GM19035 (cell line): ENCODE measurements around the gene ST8SIA5.

Experiments used
- ATAC-seq: cut with Tn5 transposase; IDR thresholded peaks from one replicate; pipeline ENCODE4 v1.9.1; 2021; ENCODE audit not compliant: unreplicated experiment

Gene ST8SIA5

DNA sequence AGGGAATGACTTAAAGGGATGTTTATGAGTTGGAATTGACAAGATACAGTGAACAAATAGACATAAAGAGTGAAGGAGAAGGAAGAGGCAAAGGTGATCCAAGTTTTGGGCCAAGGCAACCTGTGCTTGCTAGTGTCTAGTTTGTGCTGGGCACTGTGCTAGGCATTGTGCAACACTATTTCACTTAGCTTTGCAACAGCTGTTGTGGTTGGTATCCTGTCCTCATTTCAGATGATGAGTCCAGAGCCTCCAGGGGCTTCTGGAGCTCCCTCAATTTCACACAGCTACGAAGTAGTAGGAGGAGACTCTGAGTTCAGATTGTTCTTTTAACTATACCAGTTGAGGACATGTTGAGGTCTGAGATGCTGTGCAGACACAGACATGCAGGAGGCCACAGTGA is 81.7 kb downstream of the ST8SIA5 start:
- no peak for ATAC-seq

DNA sequence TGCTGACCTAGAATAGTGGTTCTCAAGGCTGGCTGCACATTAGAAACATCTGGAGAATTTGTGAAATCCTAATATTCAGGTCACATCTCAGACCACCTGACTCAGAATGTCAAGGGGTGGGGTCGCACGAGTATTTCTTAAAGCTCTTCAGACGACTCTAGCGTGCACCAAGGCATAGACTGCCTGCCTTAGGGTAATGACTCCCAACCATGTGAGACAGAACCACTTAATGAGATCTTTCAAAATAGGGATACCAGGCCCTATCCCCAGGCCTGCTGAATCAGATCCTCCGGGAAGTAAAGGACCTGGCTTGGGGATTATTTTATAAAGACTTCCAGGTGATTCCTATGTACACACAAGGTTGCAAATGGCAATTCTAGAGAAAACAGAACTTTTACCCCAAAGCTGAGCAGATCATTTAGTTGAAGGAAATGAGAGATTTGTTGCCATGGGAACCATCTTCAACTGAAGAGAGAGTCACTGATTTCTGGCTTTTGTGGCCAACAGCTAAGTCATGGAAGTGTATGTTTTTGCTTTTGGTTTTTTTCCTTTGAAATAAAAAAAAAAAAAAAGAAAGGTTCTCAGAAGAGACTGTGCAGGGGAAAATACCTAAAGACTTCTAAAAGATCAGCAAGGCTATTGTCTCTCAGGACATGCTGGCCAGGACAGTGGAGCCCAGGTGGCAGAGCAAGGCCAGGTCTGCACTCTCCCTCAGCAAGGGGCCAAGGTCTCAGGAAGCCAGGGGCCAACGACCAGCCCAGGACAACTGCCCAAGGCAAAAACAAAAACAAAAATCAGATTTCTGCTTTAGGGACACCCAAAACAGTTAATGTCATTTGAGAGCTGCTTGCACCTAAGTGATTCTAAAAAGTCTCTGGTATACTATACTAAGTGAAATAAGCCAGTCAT is 84.5 kb downstream of the ST8SIA5 start:
- ATAC-seq = no peak

DNA sequence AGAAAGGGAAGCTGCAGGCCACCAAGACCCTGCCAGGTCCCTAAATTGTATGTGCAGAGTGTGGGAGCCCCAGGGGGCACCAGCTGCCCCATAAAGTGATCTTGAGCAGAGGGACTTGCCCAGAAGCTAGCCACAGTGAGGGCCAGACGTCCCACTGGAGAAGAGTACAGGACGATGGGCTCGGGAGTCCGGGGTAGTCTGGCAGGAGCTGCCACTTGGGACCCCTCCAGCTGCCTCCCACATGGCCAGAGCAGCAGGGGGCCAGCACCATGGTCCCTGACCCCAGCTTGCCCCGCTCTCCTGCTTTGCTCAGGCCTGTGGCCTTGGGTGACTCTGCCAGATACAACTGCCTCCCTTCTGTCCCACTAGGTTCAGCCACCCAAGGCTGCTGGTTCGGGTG is 88.2 kb downstream of the ST8SIA5 start:
- no peak for ATAC-seq

DNA sequence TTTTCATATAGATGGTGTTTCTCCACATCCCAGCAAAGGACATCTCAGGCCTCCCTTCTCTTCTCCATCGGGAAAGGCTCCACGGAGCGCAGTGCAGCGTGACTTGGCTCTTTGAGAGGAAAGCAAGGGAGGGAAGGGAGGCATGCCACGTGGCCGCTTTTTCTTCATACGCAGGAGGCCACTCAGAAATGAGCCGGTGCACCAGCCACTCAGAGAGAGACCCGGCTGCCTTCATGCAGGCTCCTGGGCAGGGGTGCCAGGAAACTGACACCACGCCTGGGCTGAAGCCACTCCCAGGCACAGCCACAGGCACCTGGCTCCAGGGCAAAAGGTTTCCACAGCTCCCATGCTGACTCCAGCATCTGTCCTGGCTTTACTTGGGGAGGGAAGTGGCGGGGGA is 88.7 kb downstream of the ST8SIA5 start:
- no peak for ATAC-seq

DNA sequence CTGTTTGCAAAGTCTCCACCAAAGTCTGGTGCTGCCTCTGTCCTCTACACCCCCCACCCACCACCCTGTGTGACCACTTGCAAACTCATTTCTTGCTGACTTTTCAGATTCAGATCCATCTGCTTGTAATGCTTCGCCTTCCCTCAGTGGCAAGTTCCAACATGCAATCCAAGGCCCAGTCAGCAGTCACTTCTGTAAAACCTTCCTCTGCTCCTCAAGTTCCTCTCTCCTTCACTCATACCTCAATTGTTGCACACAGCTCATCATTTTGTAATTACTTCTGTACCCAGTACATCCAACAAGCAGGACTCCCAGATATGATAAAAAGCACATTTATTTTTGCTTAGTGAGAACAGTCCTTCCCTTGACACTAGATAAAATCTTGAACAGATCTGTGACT is 93.3 kb downstream of the ST8SIA5 start:
- no peak for ATAC-seq

DNA sequence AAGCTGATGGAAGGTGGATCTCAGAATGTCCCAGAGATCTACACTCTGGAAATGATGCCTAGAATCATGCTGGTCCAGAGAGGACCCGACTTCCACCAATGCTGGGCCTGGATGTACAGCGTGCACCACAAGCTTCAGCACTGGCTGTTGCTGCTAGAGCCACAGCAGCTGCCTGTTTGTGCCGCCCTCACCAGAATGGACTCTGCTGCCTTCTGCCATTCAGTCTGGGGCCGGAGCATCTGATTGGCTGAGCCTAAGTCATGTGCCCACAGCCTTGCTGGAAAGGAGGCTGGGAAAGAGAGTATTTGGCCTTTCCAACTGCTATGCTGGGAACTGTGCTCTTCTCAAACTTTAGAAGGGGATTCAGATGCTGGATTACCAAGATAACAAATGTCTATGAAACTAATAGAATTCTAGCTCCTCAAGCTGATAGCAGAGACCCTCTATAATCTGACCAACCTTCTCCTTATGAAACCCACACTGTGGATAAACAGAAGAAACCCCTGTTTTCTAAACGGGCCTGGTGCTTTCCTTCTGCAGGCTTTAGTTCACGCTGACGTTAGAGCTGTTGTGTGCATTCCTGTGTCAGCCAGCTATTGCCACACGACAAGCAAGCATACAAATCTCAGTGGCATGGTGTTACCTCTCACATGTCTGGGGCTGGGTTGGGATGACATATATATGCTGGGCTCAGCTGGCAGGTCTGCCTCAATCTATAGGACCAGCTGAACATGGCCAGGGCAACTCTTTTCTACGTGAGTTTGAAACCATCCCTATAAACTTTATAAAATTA is 95.7 kb downstream of the ST8SIA5 start:
- no peak for ATAC-seq

DNA sequence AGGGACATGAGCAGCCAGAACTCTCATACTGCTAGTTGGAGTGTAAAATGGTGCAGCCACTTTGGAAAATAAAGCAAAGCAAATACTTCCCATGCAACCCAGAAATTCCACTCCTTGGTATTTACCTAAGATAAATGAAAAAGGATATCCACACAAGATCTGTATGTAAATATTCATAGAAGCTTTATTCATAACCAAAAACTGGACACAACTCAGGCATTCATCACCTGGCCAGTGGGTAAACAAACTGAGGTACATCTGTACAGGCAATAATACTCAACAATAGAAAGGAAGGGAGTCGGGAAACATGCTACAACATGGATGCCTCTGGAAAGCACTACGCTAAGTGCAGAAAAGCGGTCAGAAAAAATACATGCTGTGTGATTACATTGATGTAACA is 97.4 kb downstream of the ST8SIA5 start:
- no peak for ATAC-seq

DNA sequence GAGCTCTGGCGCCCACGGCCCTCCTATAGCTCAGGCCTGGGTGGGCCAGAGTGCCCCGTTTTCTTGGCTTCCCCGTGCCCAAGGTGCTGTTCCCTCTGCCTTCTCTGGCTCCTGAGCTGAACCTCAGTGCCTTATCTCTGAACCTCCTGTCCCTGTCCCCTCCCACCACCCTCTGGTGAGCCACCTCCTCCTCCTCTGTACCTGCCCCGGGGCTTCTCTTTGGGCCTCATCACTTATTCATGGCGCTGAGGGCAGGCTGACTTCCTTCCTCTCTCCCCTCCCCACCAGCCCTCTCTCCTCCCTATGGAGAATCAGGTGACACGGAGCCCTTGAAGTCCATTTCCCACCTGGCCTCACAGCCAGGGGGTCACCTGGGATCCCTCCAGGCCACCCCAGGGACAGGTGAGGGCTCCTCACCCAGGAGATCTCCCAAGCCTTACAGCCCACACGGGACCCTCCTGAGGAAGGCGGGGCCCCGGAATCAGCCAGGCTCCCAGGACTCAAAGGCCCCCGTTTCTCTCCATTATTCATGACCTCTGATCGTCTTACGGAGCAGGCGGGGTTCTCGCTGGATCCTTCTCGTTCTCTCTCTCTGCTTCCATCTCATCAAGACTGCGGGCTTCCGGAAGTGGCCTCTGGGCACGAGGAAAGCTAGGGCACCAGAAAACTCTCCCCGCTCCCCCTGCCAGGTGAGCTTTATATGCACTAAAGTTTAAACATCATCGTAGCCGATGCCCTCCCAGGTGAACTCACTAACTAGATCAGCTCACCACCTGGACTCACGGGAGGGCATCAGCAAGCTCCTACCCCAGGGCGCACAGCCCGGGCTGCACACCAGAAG is 99.5 kb downstream of the ST8SIA5 start, which contains the start of gene LOXHD1:
Gene LOXHD1, minus strand, starts transcription at position 106 of the 841 bp plus-strand sequence. CDS start 187 bp downstream, outside the sequence.
- no peak for ATAC-seq

DNA sequence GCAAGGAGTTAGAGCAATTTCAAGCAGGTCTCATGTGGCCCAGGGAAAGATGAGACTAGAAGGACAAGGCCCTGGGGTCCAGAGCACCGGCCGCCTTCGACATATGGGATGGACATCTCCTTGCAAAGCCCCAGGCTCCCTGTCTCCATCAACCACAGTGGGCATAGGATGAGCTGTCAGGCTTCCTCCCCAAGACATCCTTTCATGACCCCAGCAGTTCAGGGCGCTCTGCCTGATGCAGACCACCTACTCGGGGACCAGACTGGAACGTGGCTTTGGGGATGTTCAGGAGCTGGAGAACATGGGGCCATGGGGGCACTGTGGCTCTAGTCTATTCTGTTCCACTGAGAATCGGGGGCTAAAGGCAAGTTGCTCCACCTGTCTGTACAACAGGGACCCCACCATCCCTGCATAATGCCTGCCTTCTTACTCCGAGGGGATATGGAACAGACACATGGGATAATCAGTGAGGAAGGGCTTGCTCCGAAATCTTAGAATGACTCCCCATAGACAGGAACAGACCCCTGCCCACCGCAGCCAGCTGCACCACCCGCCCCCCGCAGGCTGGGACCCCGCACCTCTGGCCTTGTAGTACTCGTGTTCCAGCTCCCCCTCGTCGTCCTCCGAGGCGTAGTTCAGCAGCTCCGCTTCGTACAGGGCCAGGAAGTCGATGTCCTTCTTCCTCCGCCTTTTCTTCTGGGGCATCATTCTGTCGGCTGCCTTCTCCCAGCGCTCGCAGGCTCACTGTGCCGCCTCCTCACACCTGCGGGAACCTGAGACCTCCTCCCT is 100.3 kb downstream of the ST8SIA5 start:
- ATAC-seq = no peak

DNA sequence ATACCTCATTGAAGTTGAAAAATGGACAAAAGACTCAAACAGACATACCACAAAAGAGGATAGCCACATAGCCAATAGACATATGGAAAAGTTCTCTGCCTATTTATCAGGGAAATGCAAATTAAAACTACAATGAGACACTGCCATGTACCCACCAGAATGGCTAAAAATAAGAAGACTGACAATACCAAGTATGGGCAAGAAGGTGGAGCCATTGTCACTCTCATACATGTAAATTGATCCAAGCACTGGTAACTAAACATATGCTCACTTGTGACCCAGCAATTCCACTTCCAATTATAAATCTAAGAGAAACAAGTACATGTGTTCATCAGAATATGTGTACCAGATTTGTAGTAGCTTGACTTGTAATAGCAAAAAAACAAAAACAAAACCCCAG is 104.5 kb downstream of the ST8SIA5 start:
- no peak for ATAC-seq

DNA sequence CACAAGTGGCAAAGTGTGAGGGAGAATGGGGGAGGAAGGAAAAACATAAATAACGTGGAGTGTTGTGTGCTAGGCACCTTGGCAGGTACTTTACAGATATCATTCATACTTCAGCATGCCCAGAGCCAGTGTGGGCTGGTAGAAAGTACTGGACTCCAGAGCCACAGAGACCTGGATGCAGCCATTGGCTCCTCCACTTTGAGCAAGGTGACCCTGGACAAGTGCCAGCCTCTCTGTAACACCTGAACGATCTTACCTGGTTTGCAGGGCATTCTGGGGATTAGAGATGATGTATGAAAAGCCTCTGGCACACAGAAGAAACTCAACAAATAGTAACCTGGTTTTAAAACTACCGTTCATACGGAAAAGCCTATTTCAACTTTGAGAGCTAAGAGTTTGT is 106.2 kb downstream of the ST8SIA5 start:
- ATAC-seq = no peak

DNA sequence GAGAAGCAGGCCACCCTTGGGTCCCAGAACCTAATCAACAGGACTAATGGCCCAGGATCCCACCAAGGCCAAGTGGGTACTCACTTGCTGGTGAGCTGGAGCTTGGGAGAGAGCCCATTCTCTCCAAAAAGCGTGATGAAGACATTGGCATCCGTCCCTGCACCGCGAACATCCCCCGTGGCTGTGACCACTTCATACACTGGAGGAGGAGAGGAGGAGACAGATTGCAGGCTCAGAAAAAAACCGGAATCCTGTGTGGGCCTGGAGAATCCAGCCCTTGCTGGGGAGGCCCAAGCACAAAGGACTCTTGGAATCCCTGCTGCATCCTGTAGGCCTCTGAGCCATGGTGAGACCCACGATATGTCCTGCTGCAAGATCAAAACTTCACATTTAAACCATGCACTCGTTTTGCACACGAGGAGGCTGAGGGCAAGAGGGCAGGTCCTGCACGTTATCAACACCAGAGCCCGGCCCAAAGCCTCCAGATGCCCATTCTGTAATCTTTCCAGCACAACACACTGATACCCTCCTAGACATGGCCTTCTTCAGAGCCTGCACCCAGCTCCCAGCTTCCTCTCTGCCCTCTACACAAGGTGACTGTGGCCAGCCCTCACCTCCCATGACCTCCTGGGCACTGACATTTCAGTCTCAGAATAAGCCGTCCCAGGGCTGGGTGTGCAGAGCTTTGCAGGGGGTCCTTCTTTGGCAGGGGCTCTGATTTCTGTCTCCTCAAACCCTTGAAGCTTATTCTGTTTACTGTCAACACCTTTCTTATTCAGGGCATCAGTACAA is 107.6 kb downstream of the ST8SIA5 start:
- ATAC-seq = no peak

DNA sequence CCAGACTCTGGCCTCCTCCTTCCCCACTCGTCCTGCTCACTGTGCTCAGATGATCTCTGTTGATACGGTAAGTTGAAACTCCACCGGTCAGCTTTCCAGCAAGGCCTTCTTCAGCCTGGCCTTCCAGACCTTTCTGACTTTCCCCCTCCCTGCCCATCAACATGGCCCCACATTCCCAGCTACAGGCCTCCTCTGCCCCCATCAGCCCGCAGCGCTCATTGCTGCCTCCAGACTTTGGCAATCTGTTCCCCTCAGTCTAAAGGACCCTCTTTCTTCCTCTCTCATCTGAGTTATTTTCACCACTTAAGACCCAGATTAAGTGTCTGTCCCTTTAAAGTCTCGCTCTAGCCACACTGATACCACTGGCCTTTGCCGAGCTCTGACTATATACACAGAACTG is 110.4 kb downstream of the ST8SIA5 start:
- ATAC-seq = no peak

DNA sequence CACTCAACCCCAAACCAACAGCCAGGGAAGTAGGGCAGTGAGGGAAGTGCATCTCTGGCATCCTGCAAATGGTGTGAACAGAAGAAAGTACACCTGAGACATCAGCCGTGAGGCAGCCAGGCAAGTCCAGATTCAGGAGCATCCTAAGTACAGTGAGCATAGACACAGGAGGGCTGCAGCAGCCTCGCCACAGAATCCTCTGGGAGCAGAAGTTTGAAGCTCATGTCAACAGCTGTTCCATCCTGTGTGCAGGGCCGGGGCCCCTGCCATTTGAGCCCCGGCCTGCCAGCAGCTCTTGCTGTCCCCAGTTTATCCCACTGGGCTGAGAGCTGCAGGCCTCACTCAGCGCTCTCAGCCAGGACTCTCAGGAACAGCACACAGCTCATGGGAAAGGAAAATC is 114.3 kb downstream of the ST8SIA5 start:
- ATAC-seq = no peak

DNA sequence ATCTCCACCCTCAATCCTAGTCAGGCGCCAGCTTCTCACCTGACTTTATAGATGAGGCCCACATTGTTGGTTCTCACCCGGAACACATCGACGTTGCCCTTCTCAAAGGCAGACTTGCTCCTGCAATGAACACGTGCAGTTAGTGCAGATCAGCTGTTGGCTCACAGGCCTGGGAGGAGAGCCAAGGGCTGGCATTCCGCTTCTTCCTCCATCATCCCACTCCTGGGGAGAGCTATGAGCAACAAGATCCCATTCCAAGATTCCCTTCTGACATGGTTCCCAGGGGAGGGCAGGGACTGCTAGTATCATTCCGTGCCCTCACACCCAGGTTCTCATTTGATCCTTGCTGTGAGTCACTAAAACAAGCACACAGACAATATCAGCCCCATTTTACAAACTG is 114.9 kb downstream of the ST8SIA5 start:
- no peak for ATAC-seq

DNA sequence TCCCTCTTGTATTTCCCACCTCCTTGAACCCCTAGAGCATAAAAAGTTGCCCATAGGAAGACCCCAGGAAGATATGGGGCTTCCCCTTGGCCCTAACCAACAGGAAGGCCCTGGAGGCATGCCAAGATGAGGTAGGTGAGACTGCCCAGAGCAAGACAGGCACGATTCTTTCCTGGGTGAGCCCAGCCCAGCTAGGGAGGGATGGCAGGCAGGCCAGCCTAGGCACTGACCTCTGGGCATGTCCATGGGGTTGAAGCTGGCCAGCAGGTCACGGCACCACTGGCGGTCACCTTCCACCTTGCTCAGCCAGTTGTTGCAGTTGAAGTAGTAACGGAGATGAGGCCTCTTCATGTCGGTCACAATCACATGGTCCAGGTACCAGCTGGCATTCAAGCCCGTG is 117.5 kb downstream of the ST8SIA5 start:
- no peak for ATAC-seq

DNA sequence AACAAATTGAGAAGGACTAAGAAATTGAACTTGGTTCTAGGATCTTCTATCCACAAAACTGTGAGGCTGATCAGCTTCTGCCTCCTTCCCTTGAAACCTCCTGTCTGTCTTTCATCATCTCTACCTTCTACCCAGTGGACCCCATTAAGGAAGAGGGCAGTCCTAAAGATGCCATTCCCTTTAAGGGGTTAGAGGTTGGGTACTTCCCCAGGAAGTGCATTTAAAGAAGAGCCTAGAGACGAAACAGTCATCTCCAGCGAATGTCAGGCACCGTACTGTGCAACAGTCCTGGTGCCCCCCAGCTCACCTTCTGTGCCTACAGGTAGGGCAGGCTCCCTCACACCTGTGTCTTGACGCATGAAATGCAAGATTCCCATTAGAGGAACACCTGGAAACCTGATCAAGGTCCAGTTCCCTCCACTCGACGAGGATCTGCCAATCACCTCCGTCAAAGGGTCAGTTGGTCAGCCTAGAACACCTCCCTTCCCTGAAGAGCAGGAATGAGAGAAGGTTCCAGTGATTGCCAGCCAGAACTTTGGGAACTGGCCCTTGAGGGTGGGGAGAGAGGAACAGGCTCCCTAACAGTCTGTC is 120.7 kb downstream of the ST8SIA5 start:
- ATAC-seq = no peak

DNA sequence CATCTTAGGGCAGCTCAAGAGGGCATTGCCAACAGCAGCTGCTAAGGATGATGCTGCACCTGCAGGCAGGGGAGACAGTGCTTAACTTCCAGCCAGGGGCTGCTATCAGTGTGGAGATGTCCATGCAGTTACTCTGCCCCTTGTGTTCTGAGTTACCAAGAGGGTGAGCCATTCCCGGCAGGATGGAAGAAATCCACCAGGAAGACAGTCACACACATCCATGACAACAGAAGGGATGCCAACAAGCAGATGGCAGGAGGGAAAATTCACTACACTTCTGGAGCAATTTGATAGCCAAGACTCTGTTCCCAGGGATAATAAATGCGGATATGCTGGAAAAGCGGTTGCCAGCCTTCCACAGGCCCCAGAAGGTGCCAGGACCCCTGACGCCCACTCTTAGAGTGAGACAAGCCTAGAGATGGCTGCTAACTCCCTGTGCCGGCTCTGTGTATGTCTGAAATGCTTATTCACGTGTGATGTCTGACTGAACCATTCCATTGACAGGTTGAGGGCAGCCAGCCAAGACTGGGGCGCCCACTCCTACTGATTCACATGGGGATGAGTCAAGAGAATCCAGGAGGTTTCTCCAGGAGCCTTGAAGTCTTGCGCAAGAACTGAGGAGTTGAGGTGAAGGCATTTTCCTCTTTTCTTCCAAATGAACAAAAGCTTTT is 124.3 kb downstream of the ST8SIA5 start:
- no peak for ATAC-seq

DNA sequence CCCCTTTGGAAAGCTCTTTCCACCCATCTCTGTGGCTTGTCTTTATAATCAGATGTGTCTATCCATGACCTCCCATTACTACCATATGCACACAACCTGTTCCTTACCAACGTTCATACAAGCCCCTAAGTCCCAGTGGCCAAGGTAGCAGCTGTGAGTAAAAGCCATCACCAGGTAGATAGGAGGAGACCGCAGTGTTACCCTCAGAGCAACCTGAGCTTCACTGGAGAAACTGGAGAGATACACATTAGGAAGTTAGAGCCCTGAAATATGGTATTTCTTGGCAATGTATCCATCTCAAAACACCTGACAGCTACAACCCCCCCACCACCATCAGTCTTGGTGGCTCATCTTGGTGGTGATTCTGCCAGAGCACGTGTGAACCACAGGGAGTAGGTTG is 125.9 kb downstream of the ST8SIA5 start:
- ATAC-seq = no peak
